Stimulated activated CD4-positive, alpha-beta T cell treated with anti-CD3 and anti-CD28 coated beads, TNF-alpha, amount 100 ng/mL, for 1 hour (primary cell): ENCODE data around the gene METTL9.
"Not testable (repeated sequence)": the region's sequence is repeated elsewhere in the genome, so short reads cannot be mapped to it uniquely, and the experiment has no call there.

Experiments
- DNase-seq, 3 donors: peaks; one replicate each; pipeline ENCODE4 v3.0.0-alpha.2; 2020; ENCODE audit warnings: low read depth in 3 of 3, low spot score in 1 of 3

The METTL9 gene

DNA sequence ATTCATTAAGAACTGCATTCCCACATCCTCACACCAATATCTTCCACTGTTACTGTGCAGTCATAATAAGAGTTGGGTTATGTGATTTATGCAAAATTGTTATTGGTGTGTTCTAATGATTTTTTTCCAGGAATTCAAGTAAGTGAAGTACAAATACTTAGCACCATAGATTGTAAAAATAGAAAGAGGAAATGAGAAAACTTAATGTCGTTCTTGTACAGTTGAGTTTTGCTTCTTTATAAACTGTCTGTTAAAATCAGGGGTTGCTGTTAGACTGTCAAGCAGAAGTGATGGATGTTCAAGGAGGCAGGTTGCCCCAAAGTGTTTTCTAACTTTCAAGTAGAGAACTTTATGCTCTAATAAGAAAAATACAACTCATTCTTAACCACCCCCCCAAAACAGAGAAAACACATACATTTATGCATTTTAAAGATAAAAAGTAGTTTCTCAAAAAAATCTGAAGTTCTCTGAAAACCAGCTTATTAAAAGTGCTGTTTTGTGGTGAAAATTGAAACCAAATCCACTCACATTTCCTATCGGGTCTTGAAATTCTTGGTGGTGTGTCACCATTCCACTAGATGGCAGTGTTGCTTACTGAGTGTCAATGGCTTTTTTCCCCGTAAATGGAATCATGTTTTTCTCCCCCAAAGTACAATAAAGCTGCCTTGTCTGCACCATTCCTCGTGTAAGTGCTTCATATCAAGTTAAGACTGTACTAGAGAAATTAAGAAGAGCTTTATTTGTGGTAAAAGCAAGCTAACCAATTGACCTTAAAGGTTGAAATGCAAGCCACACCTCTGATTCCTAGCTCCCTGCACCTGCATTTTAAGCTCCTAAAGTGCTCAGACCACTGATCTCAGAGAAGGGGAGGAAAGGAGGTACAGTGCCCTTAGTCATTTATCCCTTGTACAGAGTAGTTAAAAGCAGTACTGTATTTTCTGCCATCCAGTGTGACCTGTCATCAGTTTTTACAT lies 57.7 kb downstream of the METTL9 start:
- peak in 1 of 3 donors; percentile 9 for DNase-seq

- no peak for DNase-seq
Measured at GRCh38 chr16:21659124-21659523, 59.7 kb downstream of the METTL9 start.

GRCh38 chr16:21663889-21664647 lies 64.7 kb downstream of the METTL9 start, which contains the start of gene OTOA:
Gene OTOA, plus strand, starts transcription at chr16:21663968. Its CDS starts 14,547 bp downstream, at chr16:21678515.
- no peak for DNase-seq

GRCh38 chr16:21664801-21665492 lies 65.6 kb downstream of the METTL9 start:
- DNase-seq = no peak

DNA sequence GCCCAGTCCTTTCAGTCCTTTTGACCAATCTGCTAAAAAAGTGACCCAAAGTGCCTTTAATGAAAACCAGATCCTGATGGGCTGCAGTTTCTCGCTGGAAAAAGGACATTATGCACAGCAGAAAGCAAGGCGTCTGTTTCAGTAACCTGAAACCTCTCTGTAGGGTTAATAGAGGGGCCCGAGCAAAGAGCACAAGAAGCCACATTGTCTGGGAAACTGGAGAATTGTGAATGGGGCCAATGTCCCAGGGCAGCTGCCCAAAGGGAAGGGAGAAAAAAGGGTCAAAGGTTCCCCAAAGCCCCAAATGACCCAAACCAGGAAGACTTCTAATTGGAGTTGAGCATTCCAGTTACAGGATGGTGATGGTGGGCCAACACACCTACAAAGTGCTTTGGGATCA lies 67.4 kb downstream of the METTL9 start:
- DNase-seq = no peak

DNA sequence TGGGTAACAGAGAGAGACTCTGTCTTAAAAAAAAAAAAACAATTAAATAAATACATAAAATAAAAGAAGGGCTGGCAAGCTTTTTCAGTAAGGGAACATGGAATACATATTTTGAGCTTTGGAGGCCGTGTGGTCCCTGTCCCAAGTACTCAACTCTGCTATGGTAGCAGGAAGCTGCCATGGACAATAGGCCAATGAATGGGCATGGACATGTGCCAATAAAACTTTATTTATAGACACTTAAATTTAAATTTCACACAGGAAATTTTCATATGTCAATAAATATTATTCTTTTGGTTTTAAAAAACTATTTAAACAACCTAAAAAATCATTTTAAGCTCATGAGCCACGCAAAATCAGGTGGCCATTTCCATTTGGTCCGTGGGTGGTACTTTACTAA lies 68.2 kb downstream of the METTL9 start:
- no peak for DNase-seq

DNA sequence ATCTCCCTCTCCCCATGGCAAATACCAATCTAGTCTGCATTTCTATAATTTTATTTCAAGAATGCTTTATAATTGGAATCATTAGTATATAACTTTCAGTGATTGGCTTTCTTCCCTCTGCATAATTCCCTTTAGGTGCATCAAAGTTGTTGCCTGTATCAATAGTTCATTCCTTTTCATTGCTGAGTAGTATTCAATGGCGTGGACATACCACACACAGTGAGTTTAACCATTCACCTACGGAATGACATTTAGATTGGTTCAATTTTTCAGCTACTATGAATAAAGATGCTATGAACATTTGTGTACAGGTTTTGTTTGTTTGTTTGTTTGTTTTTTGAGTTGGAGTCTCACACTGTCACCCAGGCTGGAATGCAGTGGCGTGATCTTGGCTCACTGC lies 74.1 kb downstream of the METTL9 start:
- DNase-seq = no peak

DNA sequence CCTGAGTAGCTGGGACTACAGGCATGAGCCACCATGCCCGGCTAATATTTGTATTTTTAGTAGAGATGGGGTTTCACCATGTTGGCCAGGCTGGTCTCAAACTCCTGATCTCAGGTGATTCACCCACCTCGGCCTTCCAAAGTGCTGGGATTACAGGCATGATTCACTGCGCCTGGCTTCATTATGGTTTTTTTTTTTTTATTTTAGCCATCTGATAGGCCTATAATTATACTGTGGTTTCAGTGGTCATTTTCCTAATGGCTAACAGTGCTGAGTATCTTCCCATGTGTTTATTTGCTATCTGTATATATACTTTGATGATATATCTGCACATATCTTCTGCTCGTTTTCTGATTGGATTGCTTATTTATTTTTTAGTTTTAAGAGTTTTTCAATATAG lies 75.1 kb downstream of the METTL9 start:
- not testable (repeated sequence) for DNase-seq

DNA sequence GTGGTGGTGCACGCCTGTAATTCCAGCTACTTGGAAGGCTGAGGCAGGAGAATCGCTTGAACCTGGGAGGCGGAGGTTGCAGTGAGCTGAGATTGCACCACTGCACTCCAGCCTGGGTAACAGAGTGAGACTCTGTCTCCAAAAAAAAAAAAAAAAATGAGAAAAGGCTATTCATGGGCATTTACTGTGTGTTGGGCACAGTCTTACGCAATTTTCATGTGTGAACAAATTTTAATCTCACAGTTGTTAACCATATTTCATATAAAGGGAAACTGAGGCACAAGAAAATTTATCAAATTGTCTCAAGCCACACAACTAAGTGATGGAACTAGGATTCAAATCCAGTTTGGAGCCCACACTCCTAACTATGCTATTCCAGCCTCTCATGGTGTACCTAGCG lies 81.3 kb downstream of the METTL9 start:
- not testable (repeated sequence) for DNase-seq

- DNase-seq = no peak
Measured at GRCh38 chr16:21683184-21683583, 83.8 kb downstream of the METTL9 start.

GRCh38 chr16:21684199-21684598 lies 84.8 kb downstream of the METTL9 start:
- peak in 1 of 3 donors; percentile 12 for DNase-seq

DNA sequence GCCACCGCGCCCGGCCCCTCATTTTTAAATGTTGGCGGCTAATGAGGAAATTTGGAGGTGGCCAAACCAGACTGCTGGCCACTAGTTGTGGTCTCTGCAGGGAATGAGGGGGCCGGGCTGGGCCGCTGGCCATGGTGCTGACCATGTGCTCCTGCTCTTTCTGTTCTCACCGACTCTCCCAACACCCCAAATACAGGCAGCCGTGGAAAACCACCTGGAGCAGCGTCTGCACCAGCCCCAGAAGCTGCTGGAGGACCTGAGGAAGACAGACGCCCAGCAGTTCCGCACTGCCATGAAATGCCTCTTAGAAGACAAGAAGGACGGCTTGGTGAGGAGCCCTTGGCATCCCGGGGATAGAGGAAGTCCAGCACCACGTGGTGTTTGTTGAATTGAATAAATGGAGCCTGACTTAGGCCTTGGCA lies 85.7 kb downstream of the METTL9 start:
- no peak for DNase-seq

GRCh38 chr16:21689107-21689506 lies 89.7 kb downstream of the METTL9 start:
- DNase-seq = no peak

DNA sequence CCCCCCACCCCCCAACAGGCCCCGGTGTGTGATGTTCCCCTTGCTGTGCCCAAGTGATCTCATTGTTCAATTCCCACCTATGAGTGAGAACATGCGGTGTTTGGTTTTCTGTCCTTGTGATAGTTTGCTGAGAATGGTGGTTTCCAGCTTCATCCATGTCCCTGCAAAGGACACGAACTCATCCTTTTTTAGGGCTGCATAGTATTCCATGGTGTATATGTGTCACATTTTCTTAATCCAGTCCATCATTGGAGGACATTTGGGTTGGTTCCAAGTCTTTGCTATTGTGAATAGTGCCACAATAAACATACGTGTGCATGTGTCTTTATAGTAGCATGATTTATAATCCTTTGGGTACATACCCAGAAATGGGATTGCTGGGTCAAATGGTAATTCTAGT lies 91.6 kb downstream of the METTL9 start:
- DNase-seq = not testable (repeated sequence)

DNA sequence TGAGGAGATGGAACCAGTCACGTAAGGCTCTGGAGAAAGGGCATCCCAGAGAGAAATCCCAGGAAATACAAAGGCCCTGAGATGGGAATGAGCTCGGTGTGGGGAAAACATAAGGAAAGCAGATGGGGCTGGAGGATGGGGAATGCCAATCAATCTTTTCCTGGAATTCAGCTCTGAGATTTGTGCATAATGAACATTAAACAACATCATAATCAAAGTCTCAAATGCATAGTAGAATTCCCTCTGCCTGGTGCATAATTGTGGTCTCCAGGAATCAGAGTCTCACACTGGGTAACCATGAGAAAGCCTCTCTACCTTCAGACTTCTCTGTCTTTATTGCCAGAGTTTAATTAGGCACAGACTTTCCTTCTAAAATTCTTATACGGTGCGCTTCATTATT lies 95.2 kb downstream of the METTL9 start:
- DNase-seq = no peak

DNA sequence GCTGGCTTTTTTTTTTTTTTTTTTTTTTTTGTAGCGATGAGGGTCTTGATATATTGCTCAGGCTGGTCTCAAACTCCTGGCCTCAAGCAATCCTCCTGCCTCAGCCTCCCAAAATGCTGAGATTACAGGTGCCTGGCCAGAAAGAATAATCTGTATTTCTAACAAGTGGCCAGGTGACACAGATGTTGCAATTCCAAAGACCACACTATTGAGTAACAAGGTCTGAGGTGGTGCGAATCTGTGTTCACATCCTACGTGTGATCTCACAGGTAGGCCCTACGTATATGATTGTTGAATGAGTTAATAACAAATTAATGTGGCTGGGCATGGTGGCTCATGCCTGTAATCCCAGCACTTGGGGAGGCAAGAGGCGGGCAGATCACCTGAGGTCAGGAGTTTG lies 97.7 kb downstream of the METTL9 start:
- DNase-seq = no peak

GRCh38 chr16:21698169-21699032 lies 99.0 kb downstream of the METTL9 start:
- DNase-seq = no peak

- DNase-seq = no peak
Measured at GRCh38 chr16:21701271-21701670, 101.9 kb downstream of the METTL9 start.

- no peak for DNase-seq
Measured at GRCh38 chr16:21702276-21702675, 102.9 kb downstream of the METTL9 start.

- no peak for DNase-seq
Measured at GRCh38 chr16:21703156-21703555, 103.8 kb downstream of the METTL9 start.
